Epithelial cell of proximal tubule (primary cell): ENCODE results near the gene TTLL7. TPM values are rescaled to one million over a fixed set of nuclear protein-coding genes. Genes with fewer than 3 reads are reported as not detected.

Experiments
- DNase-seq: peaks from one replicate; pipeline ENCODE4 v3.0.0-alpha.2; 2011; ENCODE audit warnings: low read depth
- H3K4me3 ChIP-seq: 2 replicates; pipeline ENCODE4 v1.5.1; 2011; ENCODE audit warnings: low read depth, mild to moderate bottlenecking, low read length
- CTCF ChIP-seq: conservative IDR thresholded peaks from 2 replicates; pipeline ENCODE4 v1.5.1; 2012; ENCODE audit warnings: low read depth, mild to moderate bottlenecking, low read length
- total RNA-seq: library from RNA; depleted of rRNA; stranded (reverse); fragments of >200 nt; gene quantifications from 2 replicates; pipeline ENCODE4 v1.2.3, GENCODE V29; 2015

Gene TTLL7
- total RNA-seq, 1 donor from 2014 or later, result 5.3 TPM

DNA sequence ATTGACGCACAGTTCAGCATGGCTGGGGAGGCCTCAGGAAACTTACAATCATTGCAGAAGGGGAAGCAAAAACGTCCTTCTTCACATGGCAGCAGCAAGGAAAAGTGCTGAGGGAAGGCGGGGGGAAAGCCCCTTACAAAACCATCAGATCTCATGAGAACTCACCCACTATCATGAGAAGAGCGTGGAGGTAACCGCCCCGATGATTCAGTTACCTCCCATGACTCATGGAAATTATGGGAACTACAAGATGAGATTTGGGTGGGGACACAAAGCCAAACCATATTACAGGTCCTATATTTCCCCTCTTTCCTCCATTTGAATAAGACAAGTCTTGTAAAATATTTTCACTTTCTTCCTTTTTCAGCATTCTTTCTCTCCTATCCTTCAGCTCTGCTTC is 7.7 kb upstream of the TTLL7 start:
- no peak for DNase-seq
- no peak for TF ChIP-seq CTCF
- no peak overlapping the region for H3K4me3 ChIP-seq

GRCh38 chr1:84001501-84001900 is 2.6 kb upstream of the TTLL7 start:
- no peak for TF ChIP-seq CTCF
- H3K4me3 ChIP-seq, result no peak overlapping the region
- DNase-seq, result no peak

GRCh38 chr1:84000954-84001495 is 2.1 kb upstream of the TTLL7 start:
- no peak overlapping the region for H3K4me3 ChIP-seq
- no peak for DNase-seq
- TF ChIP-seq CTCF, result no peak

GRCh38 chr1:84000196-84000885 is 1.4 kb upstream of the TTLL7 start:
- TF ChIP-seq CTCF, result no peak
- DNase-seq, result no peak
- no peak overlapping the region for H3K4me3 ChIP-seq

- no peak for TF ChIP-seq CTCF
- DNase-seq, result no peak
Measured at GRCh38 chr1:83999316-83999819, 436 bp upstream of the TTLL7 start.

DNA sequence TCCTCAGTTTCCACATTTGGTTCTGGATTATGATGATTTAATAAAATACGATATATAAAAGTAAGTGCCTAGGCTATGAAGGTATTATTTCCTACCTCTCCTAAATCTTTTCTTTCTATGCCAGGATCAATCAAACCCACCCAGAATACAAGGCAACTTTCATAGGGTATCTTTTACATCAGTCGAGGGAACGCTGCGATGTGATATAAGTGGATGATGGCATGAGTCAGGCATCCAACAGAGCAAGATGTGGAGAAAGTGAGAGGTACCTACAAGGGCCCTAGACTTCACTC is 781 bp downstream of the TTLL7 start:
- DNase-seq, result no peak
- H3K4me3 ChIP-seq, result peak overlapping the region; percentile 84
- no peak for TF ChIP-seq CTCF

More at GRCh38 chr1:83999316-83999819, 436 bp upstream of the TTLL7 start:
- peak overlapping the region; percentile 84 for H3K4me3 ChIP-seq

DNA sequence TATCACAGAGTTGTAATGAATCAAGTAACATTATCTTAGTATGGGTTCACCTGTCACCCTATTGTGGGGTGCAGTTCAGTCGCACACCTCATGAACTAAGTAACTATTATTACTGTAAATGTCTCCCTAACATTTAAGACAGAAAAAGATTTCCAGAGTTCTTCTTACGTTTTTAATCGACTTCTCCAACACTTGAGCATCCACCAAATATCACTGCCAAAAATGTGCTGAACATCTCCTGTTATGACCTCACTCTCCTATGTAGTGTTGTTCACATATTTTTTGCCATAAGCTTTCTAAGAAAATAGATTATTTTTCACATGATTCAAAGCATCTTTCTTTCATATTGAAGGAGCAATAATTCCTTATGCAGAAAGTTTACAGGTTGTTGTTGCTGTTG is 1.3 kb downstream of the TTLL7 start:
- TF ChIP-seq CTCF, result no peak
- no peak overlapping the region for H3K4me3 ChIP-seq
- no peak for DNase-seq
